ENCODE results near the gene MGARP. TPM values are rescaled to one million over a fixed set of nuclear protein-coding genes. Genes with fewer than 3 reads are reported as not detected.
A peak's percentile ranks its signal among the peaks of the same experiment; 100 is the strongest.

Gene MGARP
- total and polyA plus RNA-seq, 9 of the 15 experiments (the other 6 are each of a cell fraction or from before 2014, with no cell fraction given), result 0.11 to 0.45 (median 0.23) TPM; not detected in 4

GRCh38 chr4:139227729-139228404 is 52.2 kb downstream of the MGARP start:
- ChIA-PET CTCF (ENCODE audit: low intra/inter-chr PET ratio) (interaction anchor here (1.0 to 2.0 kb wide), 3 partner anchors 44 to 128 kb away, joined by 5 to 7 read pairs (median 6); no protein-coding TSS in a partner anchor), POLR2A (interaction anchor here (0.6 to 1.3 kb wide), 5 partner anchors 13 to 180 kb away, joined by 3 to 4 read pairs (median 3); no protein-coding TSS in a partner anchor)
- H3K27ac ChIP-seq (ENCODE audit: extremely low read depth, low read depth, low read length), result no peak overlapping the region
- ATAC-seq (peak; percentile 87), FAIRE-seq (peak; percentile 19), DNase-seq (ENCODE audit: extremely low read depth in 1 of 4, low spot score in 3 of 4) (peak; percentile 42 to 58 (median 49))
- BruUV-seq (replicated peaks), result no TSS peak
- H2AFZ ChIP-seq (ENCODE audit: low read depth, low read length), result peak overlapping the region; percentile 84
- no peaks in the 10 kb centered on the region for H4K20me1 ChIP-seq (replicated peaks; ENCODE audit: control insufficient read depth, insufficient read depth, low read length)
- no peaks in the 10 kb centered on the region for H3K79me2 ChIP-seq (ENCODE audit: control insufficient read depth, insufficient read depth, low read length)
- H3K9me1 ChIP-seq (ENCODE audit: control insufficient read depth, insufficient read depth, low read length), result no peaks in the 10 kb centered on the region
- H3K4me2 ChIP-seq (ENCODE audit: insufficient read depth, low read length), result 0 out of 2 replicates have a peak overlapping the region, but pooled peaks have one; percentile 16
- intact Hi-C loops (cut with micrococcal nuclease), result loop anchor here (1.0 to 10.0 kb wide), 3 partner anchors 44 to 307 kb away; no protein-coding TSS in a partner anchor
- H3K9me3 ChIP-seq (replicated peaks; ENCODE audit: control insufficient read depth, insufficient read depth, low read depth, low read length), result no peaks in the 10 kb centered on the region
- H3K4me3 ChIP-seq, result no peak overlapping the region
- no peaks in the 10 kb centered on the region for H3K27me3 ChIP-seq (ENCODE audit: control insufficient read depth in 2 of 2, insufficient read depth in 2 of 2, low read length in 2 of 2)
- H3K36me3 ChIP-seq (ENCODE audit: control insufficient read depth, insufficient read depth, low read length), result no peaks in the 10 kb centered on the region
- 10% methylated on average over 2 of the region's 2 CpGs for WGBS (ENCODE audit: insufficient coverage, low coverage, missing lambda C conversion rate)
- peaks cover 0 to 6% of the 10 kb centered on the region in 2 experiments; a peak in 1 of 5 replicates for H3K4me1 ChIP-seq (replicated peaks in 1 of 2; ENCODE audit: control insufficient read depth in 2 of 2, insufficient read depth in 2 of 2, low read length in 2 of 2)
- in situ Hi-C loops (cut with MboI), result no loop called here
- peak overlapping the region in 1 of 2 experiments; percentile 3; a peak in 1 of 4 replicates for H3K9ac ChIP-seq (ENCODE audit: insufficient read depth in 1 of 2, low read depth in 2 of 2, low read length in 2 of 2)
- TF ChIP-seq ZNF57 (CRISPR knock-in tag; IDR thresholded peaks at IDR 0.05) (no peak), ZBTB7A (IDR thresholded peaks at IDR 0.05; ENCODE audit: borderline replicate concordance, control insufficient read depth, low read depth, low read length) (peak; percentile 58), BRF1 (IDR thresholded peaks at IDR 0.05; ENCODE audit: borderline replicate concordance, extremely low read depth, insufficient read length) (no peak), ZBTB49 (CRISPR knock-in tag; IDR thresholded peaks at IDR 0.05; ENCODE audit: borderline replicate concordance) (no peak), SIN3A (IDR thresholded peaks at IDR 0.05; ENCODE audit: borderline replicate concordance in 2 of 2, control insufficient read depth in 1 of 2, low read depth in 2 of 2, low read length in 2 of 2) (no peak), TOE1 (IDR thresholded peaks at IDR 0.05; ENCODE audit: borderline replicate concordance) (no peak), TOE1 (CRISPR knock-in tag; IDR thresholded peaks at IDR 0.05; ENCODE audit: borderline replicate concordance, low read depth) (no peak), KHSRP (IDR thresholded peaks at IDR 0.05) (no peak), MCM3 (IDR thresholded peaks at IDR 0.05) (no peak), E2F8 (IDR thresholded peaks at IDR 0.05; ENCODE audit: low read depth, partially characterized antibody) (peak; percentile 51), ETS1 (conservative IDR thresholded peaks at IDR 0.05; ENCODE audit: control insufficient read depth, low read depth, low read length) (no peak), MAFG (tag; conservative IDR thresholded peaks at IDR 0.05) (no peak), EWSR1 (IDR thresholded peaks at IDR 0.05; ENCODE audit: borderline replicate concordance, low read depth, partially characterized antibody) (no peak)

Data from K562 (cell line).